Measurements from ENCODE around the gene FOXP1. TPM values are rescaled to one million over a fixed set of nuclear protein-coding genes. Genes with fewer than 3 reads are reported as not detected.

FOXP1 gene
- total and polyA plus RNA-seq, 2 of the 13 experiments (the other 11 are each of a cell fraction or from before 2014, with no cell fraction given), result 40.4 to 59.0 TPM

GRCh38 chr3:71168121-71168721 lies 415.3 kb downstream of the FOXP1 start:
- no peaks in the 10 kb centered on the region for H4K20me1 ChIP-seq (ENCODE audit: insufficient read depth, low read length)
- no TSS peak for BruUV-seq (replicated peaks)
- H2AFZ ChIP-seq (ENCODE audit: low read length), result no peak overlapping the region
- ATAC-seq, result no peak
- H3K36me3 ChIP-seq (replicated peaks in 1 of 2; ENCODE audit: control insufficient read depth in 1 of 2, insufficient read depth in 2 of 2, low read length in 2 of 2), result peaks cover 3 to 24% of the 10 kb centered on the region in 2 experiments; a peak in 4 of 5 replicates
- H3K9me3 ChIP-seq (ENCODE audit: low read length), result no peaks in the 10 kb centered on the region
- no peak overlapping the region for H3K4me3 ChIP-seq (replicated peaks in 1 of 3; ENCODE audit: insufficient read depth in 1 of 3, low read depth in 2 of 3, low read length in 3 of 3)
- H3K27me3 ChIP-seq (ENCODE audit: control insufficient read depth in 1 of 2, insufficient read depth in 2 of 2, low read length in 2 of 2), result no peaks in the 10 kb centered on the region
- TF ChIP-seq CEBPB (IDR thresholded peaks at IDR 0.05; ENCODE audit: borderline replicate concordance, low read depth, low read length) (peak; percentile 57; the same call in 1 of the 2 replicates), NFATC3 (CRISPR knock-in tag; IDR thresholded peaks at IDR 0.05) (no peak)
- peak overlapping the region; percentile 34 for H3K27ac ChIP-seq (ENCODE audit: extremely low read length, insufficient read depth, low read length)
- WGBS (ENCODE audit: low lambda C conversion rate), result 97% methylated on average over 6 of the region's 6 CpGs
- FAIRE-seq, result no peak
- no peaks in the 10 kb centered on the region for H3K79me2 ChIP-seq (ENCODE audit: insufficient read depth, low read length)
- H3K9ac ChIP-seq (ENCODE audit: insufficient read depth, low read depth, low read length), result no peak overlapping the region
- ChIA-PET CTCF (ENCODE audit: low intra/inter-chr PET ratio, low total read pairs) (no interaction called here), POLR2A (interaction anchor here (1.0 kb wide), 1 partner anchor 40 kb away, joined by 3 read pairs; no protein-coding TSS in a partner anchor)
- peaks cover 57% of the 10 kb centered on the region for H3K4me1 ChIP-seq (ENCODE audit: insufficient read depth, low read length)
- intact Hi-C loops (cut with micrococcal nuclease; ENCODE audit: unreplicated experiment), result loop anchor here (5.0 kb wide), 1 partner anchor 39 kb away; no protein-coding TSS in a partner anchor
- H3K4me2 ChIP-seq (ENCODE audit: low read depth, low read length), result no peak overlapping the region
- in situ Hi-C loops (cut with HindIII; ENCODE audit: extremely low pct_ligation_motif_present, low pct_unique_long_range_greater_than_20kb), result no loop called here
- no peak for DNase-seq (ENCODE audit: low spot score)

- CTCF ChIA-PET (ENCODE audit: low intra/inter-chr PET ratio, low total read pairs), result no interaction called here
- Histone ChIP-seq H4K20me1 (ENCODE audit: insufficient read depth, low read length) (no peaks in the 10 kb centered on the region), H3K79me2 (ENCODE audit: insufficient read depth, low read length) (no peaks in the 10 kb centered on the region), H3K4me1 (ENCODE audit: insufficient read depth, low read length) (peaks cover 45% of the 10 kb centered on the region), H3K9ac (ENCODE audit: insufficient read depth, low read depth, low read length) (no peak overlapping the region), H2AFZ (ENCODE audit: low read length) (no peak overlapping the region), H3K27me3 (ENCODE audit: control insufficient read depth in 1 of 2, insufficient read depth in 2 of 2, low read length in 2 of 2) (no peaks in the 10 kb centered on the region), H3K36me3 (replicated peaks in 1 of 2; ENCODE audit: control insufficient read depth in 1 of 2, insufficient read depth in 2 of 2, low read length in 2 of 2) (peaks cover 1 to 21% of the 10 kb centered on the region in 2 experiments; a peak in 4 of 5 replicates), H3K9me3 (ENCODE audit: low read length) (0 out of 2 replicates have a peak, but pooled peaks cover 4% of the 10 kb centered on the region), H3K4me2 (ENCODE audit: low read depth, low read length) (no peak overlapping the region), H3K27ac (ENCODE audit: extremely low read length, insufficient read depth, low read length) (no peak overlapping the region), H3K4me3 (replicated peaks in 1 of 3; ENCODE audit: insufficient read depth in 1 of 3, low read depth in 2 of 3, low read length in 3 of 3) (no peak overlapping the region)
- DNase-seq (ENCODE audit: low spot score) (no peak), ATAC-seq (no peak), FAIRE-seq (no peak)
- BruUV-seq (replicated peaks), result no TSS peak
- POLR2A ChIA-PET, result interaction anchor here (1.0 kb wide), 2 partner anchors 42 to 44 kb away, joined by 3 read pairs; no protein-coding TSS in a partner anchor
- WGBS (ENCODE audit: low lambda C conversion rate), result 96% methylated on average over 10 of the region's 10 CpGs
- intact Hi-C loops (cut with micrococcal nuclease; ENCODE audit: unreplicated experiment), result loop anchor here (5.0 kb wide), 1 partner anchor 41 kb away; no protein-coding TSS in a partner anchor
- in situ Hi-C loops (cut with HindIII; ENCODE audit: extremely low pct_ligation_motif_present, low pct_unique_long_range_greater_than_20kb), result no loop called here
- TF ChIP-seq ZNF557 (CRISPR knock-in tag; IDR thresholded peaks at IDR 0.05), result no peak
- TF ChIP-seq HCFC1 (IDR thresholded peaks at IDR 0.05; ENCODE audit: low read depth, low read length), result no peak
- TF ChIP-seq PPARG (CRISPR knock-in tag; conservative IDR thresholded peaks at IDR 0.05), result no peak
- TF ChIP-seq MZF1 (CRISPR knock-in tag; IDR thresholded peaks at IDR 0.05; ENCODE audit: borderline replicate concordance), result no peak
- no peak for TF ChIP-seq BRF2 (CRISPR knock-in tag; IDR thresholded peaks at IDR 0.05)
- TF ChIP-seq ZNF674 (CRISPR knock-in tag; IDR thresholded peaks at IDR 0.05; ENCODE audit: low read depth), result no peak
- TF ChIP-seq RXRB (CRISPR knock-in tag; IDR thresholded peaks at IDR 0.05; ENCODE audit: borderline replicate concordance), result no peak
- no peak for TF ChIP-seq ZNF629 (CRISPR knock-in tag; conservative IDR thresholded peaks at IDR 0.05)
- no peak for TF ChIP-seq ZSCAN5A (CRISPR knock-in tag; IDR thresholded peaks at IDR 0.05; ENCODE audit: borderline replicate concordance)
- no peak for TF ChIP-seq NKX3-1 (CRISPR knock-in tag; IDR thresholded peaks at IDR 0.05)
- no peak for TF ChIP-seq CC2D1A (CRISPR knock-in tag; IDR thresholded peaks at IDR 0.05)
Observed at GRCh38 chr3:71166339-71167240, 416.9 kb downstream of the FOXP1 start.
